ENCODE measurements around the gene BEND6.

DNA sequence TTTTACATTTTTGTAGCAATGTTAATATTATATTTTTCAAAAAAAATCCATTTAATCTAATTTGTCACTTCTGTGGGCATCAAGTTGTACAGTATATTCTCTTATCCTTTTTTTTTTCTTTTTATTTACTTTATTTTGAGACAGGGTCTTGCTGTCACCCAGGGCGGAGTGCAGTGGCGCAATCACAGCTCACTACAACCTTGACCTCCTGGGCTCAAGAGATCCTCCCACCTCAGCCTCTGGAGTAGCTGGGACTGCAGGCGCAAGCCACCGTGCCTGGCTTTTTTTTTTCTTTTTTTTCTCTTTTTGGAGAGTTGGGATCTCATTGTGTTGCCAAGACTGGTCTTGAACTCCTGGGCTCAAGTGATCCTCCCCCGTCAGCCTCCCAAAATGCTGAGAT is 14.4 kb upstream of the BEND6 start:
- TF ChIP-seq, protein P1, sequence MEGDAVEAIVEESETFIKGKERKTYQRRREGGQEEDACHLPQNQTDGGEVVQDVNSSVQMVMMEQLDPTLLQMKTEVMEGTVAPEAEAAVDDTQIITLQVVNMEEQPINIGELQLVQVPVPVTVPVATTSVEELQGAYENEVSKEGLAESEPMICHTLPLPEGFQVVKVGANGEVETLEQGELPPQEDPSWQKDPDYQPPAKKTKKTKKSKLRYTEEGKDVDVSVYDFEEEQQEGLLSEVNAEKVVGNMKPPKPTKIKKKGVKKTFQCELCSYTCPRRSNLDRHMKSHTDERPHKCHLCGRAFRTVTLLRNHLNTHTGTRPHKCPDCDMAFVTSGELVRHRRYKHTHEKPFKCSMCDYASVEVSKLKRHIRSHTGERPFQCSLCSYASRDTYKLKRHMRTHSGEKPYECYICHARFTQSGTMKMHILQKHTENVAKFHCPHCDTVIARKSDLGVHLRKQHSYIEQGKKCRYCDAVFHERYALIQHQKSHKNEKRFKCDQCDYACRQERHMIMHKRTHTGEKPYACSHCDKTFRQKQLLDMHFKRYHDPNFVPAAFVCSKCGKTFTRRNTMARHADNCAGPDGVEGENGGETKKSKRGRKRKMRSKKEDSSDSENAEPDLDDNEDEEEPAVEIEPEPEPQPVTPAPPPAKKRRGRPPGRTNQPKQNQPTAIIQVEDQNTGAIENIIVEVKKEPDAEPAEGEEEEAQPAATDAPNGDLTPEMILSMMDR (optimal IDR thresholded peaks at IDR 0.05 in 1 of 3, IDR thresholded peaks at IDR 0.05 in 1 of 3, conservative IDR thresholded peaks at IDR 0.05 in 1 of 3; ENCODE audit: extremely low read depth in 1 of 3, insufficient read depth in 2 of 3, low read length in 3 of 3): no peak
- no peak for TF ChIP-seq EZH2 (IDR thresholded peaks at IDR 0.05; ENCODE audit: low read length)

All from keratinocyte (primary cell).